ENCODE measurements around the gene UNK. TPM values are rescaled to one million over a fixed set of nuclear protein-coding genes. Genes with fewer than 3 reads are reported as not detected.
"Not testable (repeated sequence)": the region's sequence is repeated elsewhere in the genome, so short reads cannot be mapped to it uniquely, and the experiment has no call there.

The UNK gene
- total RNA-seq, 4 donors from 2014 or later: 27.8 to 68.2 (median 31.9) TPM

DNA sequence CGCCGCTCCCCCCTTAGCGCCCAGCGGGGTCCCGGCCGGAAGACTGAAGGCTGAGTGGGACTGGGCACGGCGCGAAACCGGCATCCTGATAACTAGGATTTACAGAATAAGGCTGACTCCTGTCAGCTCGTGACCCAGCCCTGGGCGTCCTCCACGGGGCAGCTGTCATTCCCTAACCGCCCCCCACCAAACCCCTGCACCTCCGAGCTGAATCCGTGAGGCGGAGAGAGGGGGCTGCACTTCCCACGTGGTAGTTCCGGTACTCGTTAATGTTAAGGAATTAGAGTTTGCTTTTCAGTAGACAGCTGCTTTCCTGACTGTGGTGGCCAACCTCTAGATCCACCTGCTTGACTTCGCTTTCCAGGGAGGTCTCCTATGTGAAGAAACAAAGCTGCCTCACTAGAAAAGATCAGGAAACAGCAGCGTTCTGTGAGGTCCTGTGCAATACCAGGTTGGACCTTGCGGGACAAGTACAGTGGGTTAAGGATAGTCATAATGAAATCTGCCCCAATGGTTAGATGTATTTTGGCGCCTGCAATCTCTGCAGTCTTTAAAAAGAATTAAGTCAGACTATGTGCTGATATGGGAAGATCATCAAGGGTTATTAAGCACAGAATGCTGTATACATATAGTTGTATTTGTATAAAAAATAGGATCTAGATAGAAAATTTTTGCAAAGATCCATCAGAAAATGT, 71.6 kb downstream of the UNK start:
- no peaks in the 10 kb centered on the region for H3K9me3 ChIP-seq
- H3K4me1 ChIP-seq: peaks cover 39% of the 10 kb centered on the region
- TF ChIP-seq POLR2A (IDR thresholded peaks at IDR 0.05): no peak
- no peak for TF ChIP-seq POLR2AphosphoS5 (IDR thresholded peaks at IDR 0.05)
- TF ChIP-seq, protein P1, sequence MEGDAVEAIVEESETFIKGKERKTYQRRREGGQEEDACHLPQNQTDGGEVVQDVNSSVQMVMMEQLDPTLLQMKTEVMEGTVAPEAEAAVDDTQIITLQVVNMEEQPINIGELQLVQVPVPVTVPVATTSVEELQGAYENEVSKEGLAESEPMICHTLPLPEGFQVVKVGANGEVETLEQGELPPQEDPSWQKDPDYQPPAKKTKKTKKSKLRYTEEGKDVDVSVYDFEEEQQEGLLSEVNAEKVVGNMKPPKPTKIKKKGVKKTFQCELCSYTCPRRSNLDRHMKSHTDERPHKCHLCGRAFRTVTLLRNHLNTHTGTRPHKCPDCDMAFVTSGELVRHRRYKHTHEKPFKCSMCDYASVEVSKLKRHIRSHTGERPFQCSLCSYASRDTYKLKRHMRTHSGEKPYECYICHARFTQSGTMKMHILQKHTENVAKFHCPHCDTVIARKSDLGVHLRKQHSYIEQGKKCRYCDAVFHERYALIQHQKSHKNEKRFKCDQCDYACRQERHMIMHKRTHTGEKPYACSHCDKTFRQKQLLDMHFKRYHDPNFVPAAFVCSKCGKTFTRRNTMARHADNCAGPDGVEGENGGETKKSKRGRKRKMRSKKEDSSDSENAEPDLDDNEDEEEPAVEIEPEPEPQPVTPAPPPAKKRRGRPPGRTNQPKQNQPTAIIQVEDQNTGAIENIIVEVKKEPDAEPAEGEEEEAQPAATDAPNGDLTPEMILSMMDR (IDR thresholded peaks at IDR 0.05): no peak
- no peak for TF ChIP-seq EP300 (IDR thresholded peaks at IDR 0.05)
- H3K36me3 ChIP-seq: peaks cover 10% of the 10 kb centered on the region
- WGBS: 11% methylated on average over 10 of the region's 24 CpGs
- H3K27me3 ChIP-seq: no peaks in the 10 kb centered on the region
- H3K27ac ChIP-seq: peak overlapping the region; percentile 93
- DNase-seq (ENCODE audit: low spot score in 2 of 2): no peak
- peak overlapping the region; percentile 61 for H3K4me3 ChIP-seq

GRCh38 chr17:75859358-75859757, 74.8 kb downstream of the UNK start:
- H3K27me3 ChIP-seq; H3K9me3 ChIP-seq; H3K4me3 ChIP-seq; H3K36me3 ChIP-seq; DNase-seq (ENCODE audit: low spot score in 2 of 2): not testable (repeated sequence)
- 91% methylated on average over 10 of the region's 10 CpGs for WGBS
- Histone ChIP-seq H3K4me1 (peaks cover 24% of the 10 kb centered on the region), H3K27ac (peak overlapping the region; percentile 26)

GRCh38 chr17:75861927-75862317, 77.3 kb downstream of the UNK start:
- DNase-seq (ENCODE audit: low spot score in 2 of 2): no peak
- Histone ChIP-seq H3K9me3 (no peaks in the 10 kb centered on the region), H3K27ac (peak overlapping the region; percentile 71), H3K4me3 (no peak overlapping the region), H3K36me3 (no peaks in the 10 kb centered on the region), H3K4me1 (peaks cover 24% of the 10 kb centered on the region), H3K27me3 (no peaks in the 10 kb centered on the region)
- TF ChIP-seq, protein P1 (IDR thresholded peaks at IDR 0.05): no peak
- peak in 1 of 2 donors; percentile 65 for TF ChIP-seq POLR2A (IDR thresholded peaks at IDR 0.05)
- no peak for TF ChIP-seq EP300 (IDR thresholded peaks at IDR 0.05)
- peak in 1 of 3 donors; percentile 67 for TF ChIP-seq POLR2AphosphoS5 (IDR thresholded peaks at IDR 0.05)
- 75% methylated on average over 9 of the region's 9 CpGs for WGBS

DNA sequence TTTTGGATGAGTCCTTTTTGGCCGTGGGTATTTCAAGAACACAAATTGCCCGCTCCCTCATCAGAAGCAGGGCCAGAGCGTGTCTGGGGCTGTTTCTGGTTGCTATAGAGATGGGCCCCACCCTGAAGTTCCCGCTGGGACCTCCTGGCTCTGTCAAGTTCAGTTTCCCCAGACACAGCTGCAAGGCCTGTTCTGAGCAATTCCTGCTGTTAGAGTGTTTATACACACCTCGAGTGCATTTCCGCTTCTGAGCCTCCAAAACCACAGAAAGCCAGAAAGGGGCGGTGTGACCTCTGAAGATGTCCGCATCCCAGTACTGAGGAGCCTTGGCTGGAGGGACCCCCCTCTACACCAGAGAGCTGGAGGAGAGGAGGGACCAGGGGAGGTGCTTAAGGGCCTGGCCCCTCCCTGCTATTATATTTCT, 79.9 kb downstream of the UNK start:
- Histone ChIP-seq H3K36me3 (no peaks in the 10 kb centered on the region), H3K4me1 (peaks cover 36% of the 10 kb centered on the region), H3K27me3 (no peaks in the 10 kb centered on the region), H3K9me3 (no peaks in the 10 kb centered on the region), H3K27ac (peak overlapping the region; percentile 13), H3K4me3 (no peak overlapping the region)
- TF ChIP-seq POLR2AphosphoS5 (IDR thresholded peaks at IDR 0.05): no peak
- no peak for TF ChIP-seq POLR2A (IDR thresholded peaks at IDR 0.05)
- TF ChIP-seq, protein P1 (IDR thresholded peaks at IDR 0.05): no peak
- no peak for TF ChIP-seq EP300 (IDR thresholded peaks at IDR 0.05)
- 8% methylated on average over 5 of the region's 8 CpGs for WGBS
- DNase-seq (ENCODE audit: low spot score in 2 of 2): peak; percentile 88 to 91

DNA sequence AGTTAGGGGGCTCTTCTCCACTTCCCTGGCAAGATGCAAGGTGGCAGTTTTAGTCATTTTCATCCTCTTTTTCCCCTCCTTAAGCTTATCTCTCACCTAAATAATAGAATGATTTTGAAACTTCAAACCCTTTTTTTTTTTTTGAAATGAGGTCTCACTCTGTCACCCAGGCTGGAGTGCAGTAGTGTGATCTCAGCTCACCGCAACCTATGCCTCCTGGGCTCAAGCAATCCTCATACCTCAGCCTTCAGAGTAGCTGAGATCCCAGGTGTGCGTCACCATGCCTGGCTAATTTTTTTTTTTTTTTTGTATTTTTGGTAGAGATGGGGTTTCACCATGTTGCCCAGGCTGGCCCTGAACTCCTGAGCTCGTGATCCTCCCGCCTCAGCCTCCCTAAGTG, 80.3 kb downstream of the UNK start:
- H3K4me1 ChIP-seq: peaks cover 40% of the 10 kb centered on the region
- H3K27me3 ChIP-seq; H3K4me3 ChIP-seq; DNase-seq (ENCODE audit: low spot score in 2 of 2); H3K36me3 ChIP-seq; H3K9me3 ChIP-seq: not testable (repeated sequence)
- H3K27ac ChIP-seq: peak overlapping the region; percentile 13
- 56% methylated on average over 4 of the region's 4 CpGs for WGBS

- not testable (repeated sequence) for H3K4me3 ChIP-seq; DNase-seq (ENCODE audit: low spot score in 2 of 2); H3K27me3 ChIP-seq; H3K9me3 ChIP-seq; H3K36me3 ChIP-seq
- H3K27ac ChIP-seq: peak overlapping the region; percentile 13
- peaks cover 47% of the 10 kb centered on the region for H3K4me1 ChIP-seq
- 79% methylated on average over 17 of the region's 17 CpGs for WGBS
These were observed 81.0 kb downstream of the UNK start for GRCh38 chr17:75865404-75866188.

DNA sequence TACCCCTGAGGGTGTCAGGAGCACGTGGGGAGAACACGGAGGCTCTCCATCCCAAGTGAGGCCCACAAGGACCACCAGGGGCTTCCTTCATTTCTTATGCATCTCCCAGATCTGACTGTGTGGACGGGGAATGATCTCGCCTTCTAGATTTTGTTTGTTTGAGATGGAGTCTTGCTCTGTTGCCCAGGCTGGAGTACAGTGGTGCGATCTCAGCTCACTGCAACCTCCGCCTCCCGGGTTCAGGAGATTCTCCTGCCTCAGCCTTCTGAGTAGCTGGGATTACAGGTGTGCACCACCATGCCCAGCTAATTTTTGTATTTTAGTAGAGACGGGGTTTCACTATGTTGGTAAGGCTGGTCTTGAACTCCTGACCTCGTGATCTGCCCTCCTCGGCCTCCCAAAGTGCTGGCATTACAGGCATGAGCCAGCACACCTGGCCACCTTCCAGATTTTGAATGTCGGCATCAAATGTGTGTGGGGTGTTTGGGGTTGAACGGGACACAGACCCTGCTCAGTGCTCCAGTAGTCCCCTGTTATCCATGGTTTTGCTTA, 84.2 kb downstream of the UNK start:
- not testable (repeated sequence) for H3K27me3 ChIP-seq; DNase-seq (ENCODE audit: low spot score in 2 of 2); H3K36me3 ChIP-seq; H3K9me3 ChIP-seq
- WGBS: 73% methylated on average over 12 of the region's 12 CpGs
- Histone ChIP-seq H3K4me3 (peak overlapping the region; percentile 18), H3K27ac (peak overlapping the region; percentile 84), H3K4me1 (peaks cover 67% of the 10 kb centered on the region)

Measured in suprapubic skin (tissue), 4 donors.